HG03097 (cell line): Measurements from ENCODE around the gene ALDH4A1.

Experiments used
- ATAC-seq: cut with Tn5 transposase; IDR thresholded peaks from one replicate; pipeline ENCODE4 v1.9.1; 2021; ENCODE audit not compliant: unreplicated experiment, low FRiP score

Gene ALDH4A1, protein sequence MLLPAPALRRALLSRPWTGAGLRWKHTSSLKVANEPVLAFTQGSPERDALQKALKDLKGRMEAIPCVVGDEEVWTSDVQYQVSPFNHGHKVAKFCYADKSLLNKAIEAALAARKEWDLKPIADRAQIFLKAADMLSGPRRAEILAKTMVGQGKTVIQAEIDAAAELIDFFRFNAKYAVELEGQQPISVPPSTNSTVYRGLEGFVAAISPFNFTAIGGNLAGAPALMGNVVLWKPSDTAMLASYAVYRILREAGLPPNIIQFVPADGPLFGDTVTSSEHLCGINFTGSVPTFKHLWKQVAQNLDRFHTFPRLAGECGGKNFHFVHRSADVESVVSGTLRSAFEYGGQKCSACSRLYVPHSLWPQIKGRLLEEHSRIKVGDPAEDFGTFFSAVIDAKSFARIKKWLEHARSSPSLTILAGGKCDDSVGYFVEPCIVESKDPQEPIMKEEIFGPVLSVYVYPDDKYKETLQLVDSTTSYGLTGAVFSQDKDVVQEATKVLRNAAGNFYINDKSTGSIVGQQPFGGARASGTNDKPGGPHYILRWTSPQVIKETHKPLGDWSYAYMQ

DNA sequence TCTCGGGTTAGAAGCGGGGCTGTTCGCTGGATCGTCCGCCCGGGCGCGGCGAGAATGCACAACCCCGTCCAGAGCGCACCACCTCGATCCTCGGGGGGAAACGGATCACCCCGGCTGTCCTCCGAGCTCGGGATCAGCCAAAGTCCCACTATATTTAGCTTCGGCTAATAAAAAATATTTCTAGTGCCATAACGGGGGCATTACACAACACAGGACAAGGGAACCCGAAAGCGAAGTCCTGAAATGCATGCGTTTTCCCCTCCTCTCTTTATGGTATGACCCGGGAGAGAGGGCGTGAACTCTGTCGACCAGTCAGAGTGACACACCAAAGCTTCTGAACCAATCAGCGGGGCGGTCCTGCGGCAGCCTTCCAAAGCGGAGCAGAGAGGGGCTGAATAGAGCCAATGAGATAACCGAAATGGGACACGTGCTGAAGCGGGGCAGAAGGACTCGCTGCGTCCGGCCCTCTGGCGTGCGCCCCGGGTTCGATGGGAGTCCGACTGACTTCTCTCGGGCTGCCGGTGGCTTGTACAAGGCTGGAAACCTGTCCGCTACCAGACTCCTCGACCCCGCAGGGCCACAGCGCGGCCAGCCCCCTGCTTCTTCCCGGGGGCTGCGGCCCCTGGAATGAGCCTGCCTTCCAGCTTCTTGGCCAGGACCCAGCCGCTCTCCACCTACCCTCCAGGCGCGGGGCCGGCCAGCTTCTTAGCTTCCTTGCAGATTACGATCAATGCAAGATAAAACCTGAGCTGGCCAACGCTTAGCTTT, at the start of gene ALDH4A1:
Gene ALDH4A1, minus strand, starts transcription at position 33 of the 768 bp plus-strand sequence. Its CDS starts 32 bp downstream, at position 1.
- peak; percentile 91 for ATAC-seq

DNA sequence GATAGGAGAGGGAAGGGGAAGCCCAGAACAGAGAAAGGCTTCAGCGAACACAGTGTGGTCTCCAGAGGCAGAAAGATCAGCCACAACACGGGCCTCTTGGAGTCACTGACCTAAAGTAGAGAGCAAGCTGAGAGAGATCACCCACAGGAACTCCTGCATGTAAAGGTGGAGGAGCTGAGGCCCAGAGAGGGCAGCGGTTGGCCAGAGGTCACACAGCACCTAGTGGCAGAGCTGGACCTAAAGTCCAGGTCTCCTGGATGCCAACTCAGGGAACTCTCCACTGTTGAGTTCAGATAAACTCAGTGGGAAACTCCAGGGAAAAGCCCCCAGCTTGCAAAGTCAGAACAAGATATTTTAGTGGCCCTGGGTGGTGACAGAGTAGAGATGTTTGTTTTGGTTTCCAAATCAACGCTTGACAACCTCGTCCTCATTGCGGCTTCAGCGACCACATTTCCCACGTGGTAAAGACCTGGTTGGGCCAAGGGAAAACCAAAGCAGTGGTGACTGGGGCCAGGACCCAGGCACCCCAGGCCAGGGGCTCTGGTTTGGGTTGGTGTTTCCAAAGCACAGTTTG, 49.5 kb upstream of the ALDH4A1 start:
- ATAC-seq: peak; percentile 30

DNA sequence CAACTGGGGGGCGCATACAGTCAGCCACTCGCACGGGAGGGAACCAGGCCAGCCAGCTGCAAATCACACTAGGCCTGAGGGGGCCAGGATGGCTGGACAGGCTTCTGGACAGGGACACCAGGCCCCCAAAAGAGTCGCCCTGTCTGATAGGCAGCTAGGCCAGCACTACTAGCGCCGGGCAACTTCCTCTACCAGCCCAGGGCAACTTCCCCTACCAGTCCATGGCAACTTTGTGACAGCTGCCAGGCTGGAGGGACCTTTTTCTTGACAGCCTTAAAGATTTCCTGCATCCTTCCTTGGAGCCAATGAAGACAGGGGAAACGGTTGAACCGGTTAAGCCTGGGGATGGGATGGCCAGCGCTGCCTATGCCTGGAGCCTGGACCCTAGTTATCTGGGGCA, 49.1 kb upstream of the ALDH4A1 start:
- no peak for ATAC-seq

DNA sequence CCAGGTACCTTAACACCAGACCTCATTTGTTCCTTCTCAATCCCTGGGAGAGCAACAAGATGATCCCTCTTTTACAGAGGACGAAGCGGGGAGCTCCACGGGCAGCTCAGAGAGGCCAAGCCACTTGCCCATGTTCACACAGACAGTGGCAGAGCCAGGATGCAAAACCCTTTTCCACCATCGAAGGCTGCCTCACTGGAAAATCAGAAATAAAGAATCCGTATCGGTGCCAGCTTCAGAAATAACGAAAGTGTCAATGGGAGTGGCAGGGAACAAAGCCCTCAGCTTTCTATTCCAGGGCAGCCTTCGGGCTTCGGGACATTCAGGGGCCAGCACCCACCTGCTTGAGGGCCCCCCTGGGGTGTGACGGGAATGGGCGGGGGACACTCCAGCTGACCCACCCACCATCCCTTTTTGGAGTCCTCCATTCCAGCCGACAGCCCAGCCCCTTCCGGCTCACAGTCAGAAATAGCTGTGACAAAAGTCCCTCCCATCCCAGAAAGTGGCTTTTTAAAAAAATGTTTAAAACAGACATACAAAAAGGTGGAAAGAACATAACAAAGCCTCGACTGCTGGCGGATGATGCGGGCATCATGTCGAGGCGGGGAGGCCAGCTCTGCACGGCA, 48.2 kb upstream of the ALDH4A1 start:
- ATAC-seq: no peak

DNA sequence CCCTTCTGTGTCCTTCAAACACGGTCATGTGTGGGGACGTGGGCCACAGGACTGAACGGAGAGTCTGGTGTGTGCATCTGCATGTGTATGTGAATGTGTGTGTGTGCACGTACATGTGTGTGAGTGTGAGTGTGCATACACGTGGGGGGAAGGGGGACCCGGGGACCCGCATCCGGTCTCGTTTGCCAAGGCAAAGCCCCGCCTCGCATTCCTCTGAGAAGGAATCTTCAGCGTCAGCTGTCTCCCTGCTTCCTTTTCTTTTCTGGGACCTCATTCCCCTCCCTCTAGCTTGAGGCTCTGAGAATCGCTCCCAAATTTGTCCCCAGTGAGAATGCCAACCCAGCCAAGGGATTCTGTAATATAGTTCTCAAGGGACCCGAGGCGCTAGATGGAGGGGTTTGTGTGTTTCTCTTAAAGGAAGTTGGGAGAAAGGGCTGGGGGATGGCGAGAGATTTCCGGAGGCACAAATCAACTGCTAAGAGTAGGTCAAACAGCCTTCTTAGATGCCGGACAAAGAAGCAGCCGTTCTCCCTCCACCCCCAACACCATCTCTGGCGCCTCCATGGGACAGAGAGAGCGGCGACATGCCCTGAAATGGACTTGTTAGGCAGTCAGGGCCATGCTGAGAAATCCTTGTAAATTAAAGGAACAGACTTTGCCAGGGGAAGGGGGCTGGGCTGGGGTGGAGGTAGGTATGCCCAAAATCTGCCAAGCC, 47.5 kb upstream of the ALDH4A1 start:
- ATAC-seq: no peak

DNA sequence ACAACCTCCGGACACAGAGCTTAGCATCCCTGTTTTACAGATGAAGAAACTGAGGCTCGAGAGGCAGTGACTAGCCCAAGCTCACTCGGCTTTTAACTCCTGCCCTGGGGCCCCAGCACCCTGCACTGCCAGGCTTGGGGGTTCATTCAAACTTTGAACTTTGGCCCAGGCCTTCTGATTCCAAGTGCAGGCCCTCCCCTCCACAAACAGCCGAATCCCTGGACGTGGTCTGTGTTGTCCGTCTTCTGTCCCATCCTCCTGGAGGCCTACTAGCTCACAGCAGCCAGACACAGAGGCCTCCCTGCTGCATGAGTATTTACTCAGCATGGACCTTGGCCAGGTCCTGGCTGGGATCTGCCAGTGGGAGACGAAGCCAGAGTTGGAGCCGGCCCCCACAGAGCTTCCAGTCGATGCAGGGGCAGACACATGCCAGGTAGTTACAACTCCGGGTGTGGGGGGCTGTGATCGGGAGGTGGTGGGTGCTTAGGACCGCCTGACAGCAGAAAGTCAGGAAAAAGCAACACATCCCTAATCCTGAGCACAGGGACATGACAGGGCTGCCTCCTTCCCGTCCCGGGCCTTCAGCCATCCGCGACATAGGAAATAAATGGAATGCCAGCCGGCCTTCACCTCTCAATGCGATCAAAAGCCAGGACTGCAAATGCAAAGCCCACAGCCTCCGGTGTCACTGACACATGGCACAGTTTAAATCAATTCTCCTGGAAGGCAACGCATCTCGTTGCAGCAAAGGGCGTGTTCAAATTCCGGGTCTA, 46.7 kb upstream of the ALDH4A1 start:
- no peak for ATAC-seq

DNA sequence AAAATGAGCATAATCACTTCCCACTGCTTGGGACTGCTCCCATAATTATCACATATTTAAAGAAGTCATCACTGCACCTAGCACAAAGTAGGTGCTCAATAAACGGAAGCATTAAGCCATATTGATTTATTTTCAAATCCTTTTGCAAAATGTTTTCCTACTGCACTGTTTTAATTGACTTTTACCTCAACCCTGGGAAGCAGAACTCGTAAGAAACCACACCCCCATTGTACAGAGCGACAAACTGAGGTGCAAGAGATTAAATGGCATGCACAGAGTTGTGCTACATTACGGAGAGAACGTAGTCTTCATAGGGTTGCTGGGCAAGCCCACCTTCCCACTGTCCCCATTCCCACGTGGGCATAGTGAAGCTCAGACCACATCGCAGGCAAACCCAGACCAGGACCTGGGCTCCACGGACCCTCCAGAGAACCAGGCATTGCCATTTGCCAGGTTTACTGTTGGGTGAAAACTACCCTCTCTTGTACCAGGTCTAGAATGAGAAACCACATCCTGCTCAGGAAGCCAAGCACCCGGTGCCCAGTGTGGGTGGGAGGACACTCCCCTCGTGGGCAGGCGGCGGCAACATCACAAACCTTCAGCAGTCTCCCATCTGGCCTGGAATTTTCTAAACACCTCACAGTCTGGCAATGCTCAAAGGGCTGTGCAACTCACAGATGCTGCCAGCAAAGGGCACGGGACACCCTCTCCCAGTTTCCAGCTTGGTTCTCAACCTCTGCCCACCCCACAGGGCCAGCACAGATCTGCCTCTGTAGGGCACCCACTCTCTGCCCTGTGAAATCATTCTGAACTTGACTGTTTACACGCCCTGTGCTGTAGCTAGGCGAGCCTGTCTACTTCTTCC, 45.9 kb upstream of the ALDH4A1 start:
- ATAC-seq: no peak

DNA sequence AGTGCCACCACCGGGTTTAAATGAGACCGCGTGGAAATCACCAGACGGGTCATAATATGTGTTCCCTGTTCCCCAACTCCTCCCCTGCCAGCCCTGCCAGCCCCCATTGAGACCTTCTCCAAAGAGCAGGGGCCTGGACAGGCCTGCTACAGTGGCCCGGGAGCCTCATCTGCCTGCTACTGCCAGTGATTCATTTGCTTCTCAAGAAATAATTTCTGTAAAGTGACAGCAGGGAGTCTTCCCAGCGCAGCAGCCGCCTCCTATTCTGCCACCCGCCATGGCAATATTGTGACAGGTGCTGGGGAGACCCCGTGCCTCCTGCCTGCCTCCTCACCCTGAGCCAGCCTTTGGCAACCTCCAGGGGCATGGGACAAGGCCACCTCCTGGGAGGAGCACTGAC, 45.2 kb upstream of the ALDH4A1 start:
- no peak for ATAC-seq

DNA sequence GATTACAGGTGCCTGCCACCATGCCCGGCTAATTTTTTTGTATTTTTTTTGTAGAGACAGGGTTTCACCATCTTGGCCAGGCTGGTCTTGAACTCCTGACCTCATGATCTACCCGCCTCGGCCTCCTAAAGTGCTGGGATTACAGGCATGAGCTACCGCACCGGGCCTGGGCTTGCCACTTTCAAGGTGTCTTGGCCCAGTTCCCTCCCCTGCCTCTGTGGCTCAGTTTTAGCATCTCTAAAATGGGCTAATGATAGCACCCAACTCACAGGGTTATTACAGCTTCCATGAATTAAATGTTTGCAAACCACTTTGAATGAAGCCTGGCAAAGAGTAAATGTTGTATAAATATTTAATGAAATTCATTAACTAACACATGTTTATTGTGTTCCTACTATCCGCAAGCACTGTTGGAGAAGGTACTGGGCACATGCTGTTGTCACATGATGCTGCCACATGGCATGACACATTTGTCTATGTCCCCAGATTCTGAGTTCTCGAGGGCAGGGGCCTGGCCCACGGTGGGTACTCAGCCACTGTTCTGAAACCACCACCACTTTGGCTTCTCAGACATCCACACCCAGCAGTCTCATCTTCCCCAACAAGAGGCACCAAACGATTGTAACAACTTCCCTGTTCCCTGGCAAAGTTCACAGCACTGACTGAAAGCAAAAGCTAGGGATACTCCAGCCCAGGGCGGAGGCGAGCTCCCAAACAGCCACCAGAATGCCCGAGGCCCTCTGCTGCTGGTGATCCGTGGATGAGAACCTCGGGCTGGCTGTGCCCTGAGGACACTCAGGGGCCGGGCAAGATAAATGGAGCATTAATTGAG, 44.4 kb upstream of the ALDH4A1 start:
- no peak for ATAC-seq

DNA sequence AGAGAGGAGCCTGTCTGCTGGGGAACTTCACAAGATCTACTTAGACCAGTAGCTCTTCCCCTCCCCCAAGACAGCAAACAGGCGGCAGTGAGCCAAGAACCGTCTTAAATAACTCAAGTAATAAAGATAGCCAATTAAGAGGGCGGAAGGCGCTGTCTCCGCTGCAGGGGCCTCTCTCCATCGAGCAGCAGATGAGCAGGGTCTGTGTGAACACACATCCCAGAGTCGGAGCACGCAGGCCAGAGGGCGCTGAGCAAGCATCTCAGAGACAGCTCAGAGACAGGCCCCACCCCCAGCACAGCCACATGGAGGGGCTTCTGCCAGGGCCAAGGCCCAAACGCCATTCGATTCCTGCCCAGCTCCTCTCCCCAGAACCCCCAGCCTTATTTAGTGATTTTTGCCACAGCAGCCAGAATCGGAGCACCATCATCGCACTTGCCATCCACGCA, 43.1 kb upstream of the ALDH4A1 start:
- no peak for ATAC-seq

DNA sequence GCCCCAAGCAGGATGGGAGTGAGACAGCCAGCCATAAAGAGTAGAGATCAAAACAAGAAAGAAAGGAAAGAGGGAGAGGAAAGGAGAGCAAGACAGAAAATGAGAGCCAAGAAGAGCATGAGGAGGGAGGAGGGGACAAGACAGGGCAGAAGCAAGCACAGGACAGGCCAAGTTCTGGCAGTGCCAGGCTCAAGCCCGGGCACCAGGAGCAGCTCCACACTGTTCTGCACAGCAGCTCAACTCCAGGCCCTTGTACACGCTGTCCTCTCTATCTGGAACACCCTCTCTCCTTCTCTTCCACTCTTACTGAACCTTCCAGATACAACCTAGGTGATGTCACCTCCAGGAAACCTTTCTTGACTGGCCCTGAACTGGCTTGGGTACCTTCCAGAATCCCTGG, 42.5 kb upstream of the ALDH4A1 start:
- no peak for ATAC-seq

DNA sequence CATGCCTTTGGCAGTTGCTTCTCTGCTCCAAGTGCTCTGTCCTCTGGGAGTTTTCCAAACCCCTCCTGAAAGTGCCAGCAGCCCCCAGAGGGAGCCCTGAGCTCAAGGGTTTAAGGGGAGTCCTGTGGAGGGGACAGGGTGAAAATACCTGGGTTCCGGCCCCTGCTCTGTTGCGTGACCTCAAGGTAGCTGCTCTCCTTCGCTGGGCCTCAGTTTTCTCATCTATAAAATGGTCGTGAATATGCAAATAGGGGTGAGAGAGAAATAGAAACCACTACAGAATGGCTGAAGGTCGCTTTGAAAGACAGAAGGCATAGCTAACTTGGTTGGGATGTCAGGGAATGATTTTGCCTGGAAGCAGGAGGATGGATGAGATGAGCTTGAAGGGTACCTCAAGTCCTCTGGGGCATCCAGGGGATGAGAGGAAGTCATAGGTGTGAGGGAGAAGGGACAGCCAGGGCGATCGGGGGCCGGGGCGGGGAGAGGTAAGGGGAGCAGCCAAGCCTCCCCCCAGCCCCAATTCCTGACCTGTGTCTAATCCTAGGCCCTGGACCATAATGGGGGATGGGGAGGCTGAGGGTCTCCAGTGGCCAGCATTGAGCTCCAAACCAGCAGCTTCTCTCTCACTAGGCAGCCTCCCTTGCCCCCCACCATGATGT, 41.7 kb upstream of the ALDH4A1 start:
- no peak for ATAC-seq

DNA sequence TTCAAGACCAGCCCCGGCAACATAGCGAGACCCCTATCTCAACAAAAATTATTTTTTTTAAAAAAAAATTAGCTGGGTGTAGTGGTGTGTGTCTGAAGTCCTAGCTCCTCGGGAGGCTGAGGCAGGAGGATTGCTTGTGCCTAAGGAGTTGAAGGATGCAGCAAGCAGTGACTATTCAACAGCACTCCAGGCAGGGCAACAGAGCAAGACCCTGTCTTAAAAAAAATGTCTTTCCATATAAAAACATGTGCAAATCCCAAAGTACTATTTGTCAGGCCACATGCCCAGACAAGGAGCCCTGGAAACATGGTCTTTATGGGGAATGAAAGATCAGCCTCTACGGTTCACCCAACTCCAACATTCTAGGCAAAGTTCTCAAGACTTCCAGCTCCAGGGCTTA, 40.8 kb upstream of the ALDH4A1 start:
- ATAC-seq: no peak

DNA sequence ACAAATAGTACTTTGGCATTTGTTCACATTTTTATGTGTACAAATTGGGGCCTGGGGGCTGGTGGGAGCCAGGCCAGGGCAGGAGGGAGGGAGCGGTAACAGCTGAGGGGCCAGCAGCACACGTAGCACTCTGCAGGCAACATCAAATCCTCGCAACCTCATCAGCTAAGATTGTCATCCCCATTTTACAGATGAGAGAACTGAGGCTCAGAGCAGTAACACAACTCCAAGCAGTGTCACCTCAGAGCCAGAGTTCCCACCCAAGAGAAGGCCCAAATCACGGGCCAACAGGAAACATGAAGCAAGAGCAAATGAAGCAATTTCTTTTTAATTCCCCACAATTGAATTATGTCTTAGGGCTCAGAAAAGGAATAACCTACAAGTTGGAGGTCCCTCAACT, 40.0 kb upstream of the ALDH4A1 start:
- no peak for ATAC-seq

DNA sequence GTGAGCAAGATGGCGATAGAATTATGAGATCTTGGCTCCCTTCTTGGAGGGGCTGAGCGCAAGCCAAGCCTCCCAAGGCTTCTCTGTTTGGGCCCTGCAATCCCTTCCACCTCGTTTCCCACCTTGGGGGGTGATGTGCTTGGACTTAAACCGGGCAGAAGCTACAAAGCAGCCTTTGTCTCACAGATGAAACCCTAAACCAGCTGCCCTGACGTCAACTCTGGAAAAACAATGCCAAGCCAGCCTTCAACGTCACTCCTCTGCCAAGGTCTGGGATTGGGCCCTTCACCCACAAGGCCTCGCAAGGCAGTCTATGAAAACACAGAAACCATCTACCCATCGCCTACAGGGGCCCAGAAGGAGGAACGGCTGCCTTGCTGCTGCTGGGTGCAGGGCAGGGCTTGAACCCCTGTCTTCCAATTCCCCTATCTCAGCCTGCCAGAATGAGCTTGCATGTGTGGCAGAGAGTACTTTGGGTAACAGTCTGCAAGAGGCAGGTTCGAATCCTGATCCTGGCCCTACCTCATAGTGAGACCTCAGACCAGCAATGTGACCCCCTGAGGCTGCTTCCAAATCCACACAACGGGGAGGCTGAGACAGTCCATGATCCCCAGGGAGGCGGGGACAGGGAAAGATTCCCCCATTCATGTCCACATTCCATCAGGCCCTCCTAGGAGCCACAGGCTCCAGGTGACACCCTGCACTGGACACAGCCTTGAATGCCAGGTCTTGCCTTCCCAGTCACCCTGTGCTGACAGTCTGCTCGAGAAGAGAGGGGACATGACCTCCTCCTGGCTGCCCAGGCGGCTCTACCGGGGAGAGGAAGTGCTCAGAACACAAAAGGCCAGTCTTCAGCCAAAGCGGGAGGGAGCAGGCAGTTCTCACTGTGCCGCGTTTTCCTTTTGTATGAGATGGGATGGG, 39.1 kb upstream of the ALDH4A1 start:
- no peak for ATAC-seq
